OCI-LY7 (cell line): Measurements from ENCODE around the gene UBAC1. TPM values are rescaled to one million over a fixed set of nuclear protein-coding genes. Genes with fewer than 3 reads are reported as not detected.
A peak's percentile ranks its signal among the peaks of the same experiment; 100 is the strongest.

ENCODE experiments used
- BruUV-seq: library from RNA; stranded (reverse); fragments of 400-500 nt; replicated peaks from 2 replicates; lab custom pipeline; 2021; lab: Mats Ljungman, UMichigan
- CTCF ChIA-PET: fragments of 300-600 bp; sonication (Branson Sonifier 250); formaldehyde crosslinking; loops from one replicate; lab custom pipeline; 2022; ENCODE audit warnings: antibody characterized with exemption; ENCODE audit not compliant: unreplicated experiment; lab: Charles Lee
- POLR2A ChIA-PET: fragments of 300-600 bp; sonication (Branson Sonifier 250); formaldehyde crosslinking; loops from one replicate; lab custom pipeline; 2022; ENCODE audit warnings: antibody characterized with exemption; lab: Charles Lee
- DNase-seq: peaks from one replicate; pipeline ENCODE4 v3.0.0-alpha.2; 2015; ENCODE audit warnings: low spot score
- H2AFZ ChIP-seq: fragments of 200-600 bp; sonication (generic), shearing (Covaris generic); 2 replicates; pipeline ENCODE4 v1.6.1; 2014; ENCODE audit warnings: mild to moderate bottlenecking, antibody characterized with exemption, low read length, moderate library complexity
- H3K27ac ChIP-seq: fragments of 200-600 bp; sonication (generic); 2 replicates; pipeline ENCODE4 v1.5.1; 2014; ENCODE audit warnings: mixed run types, low read depth, mild to moderate bottlenecking, moderate library complexity, low read length, inconsistent platforms; ENCODE audit not compliant: poor library complexity, severe bottlenecking
- H3K36me3 ChIP-seq: fragments of 200-600 bp; sonication (generic); 2 replicates; pipeline ENCODE4 v1.6.1; 2014; ENCODE audit warnings: mild to moderate bottlenecking, antibody characterized with exemption, low read length, moderate library complexity, mixed read lengths; ENCODE audit not compliant: insufficient read depth
- H3K4me1 ChIP-seq: fragments of 200-600 bp; sonication (generic); 2 replicates; pipeline ENCODE4 v1.5.1; 2014; ENCODE audit warnings: mild to moderate bottlenecking, low read length; ENCODE audit not compliant: insufficient read depth, poor library complexity, severe bottlenecking
- H3K4me2 ChIP-seq: fragments of 200-600 bp; sonication (generic); 2 replicates; pipeline ENCODE4 v1.6.1; 2014; ENCODE audit warnings: mild to moderate bottlenecking, low read length
- H3K4me3 ChIP-seq: fragments of 200-600 bp; sonication (generic); 2 replicates; pipeline ENCODE4 v1.5.1; 2014; ENCODE audit warnings: mild to moderate bottlenecking, low read depth, low read length; ENCODE audit not compliant: poor library complexity, severe bottlenecking
- H3K79me2 ChIP-seq: fragments of 200-600 bp; sonication (generic); 2 replicates; pipeline ENCODE4 v1.6.1; 2016; ENCODE audit warnings: low read depth, mild to moderate bottlenecking, low read length, moderate library complexity, mixed read lengths; ENCODE audit not compliant: insufficient read depth
- H3K9me2 ChIP-seq: fragments of 200-600 bp; sonication (generic); 2 replicates; pipeline ENCODE4 v1.6.1; 2016; ENCODE audit warnings: mild to moderate bottlenecking, low read length, mixed read lengths; ENCODE audit not compliant: insufficient read depth
- H3K9me3 ChIP-seq: fragments of 200-600 bp; sonication (generic); 2 replicates; pipeline ENCODE4 v1.6.1; 2014; ENCODE audit warnings: mild to moderate bottlenecking, mixed run types, low read length, mixed read lengths
- H4K20me1 ChIP-seq: fragments of 200-600 bp; sonication (generic); 2 replicates; pipeline ENCODE4 v1.6.1; 2014; ENCODE audit warnings: mild to moderate bottlenecking, antibody characterized with exemption, low read length, moderate library complexity, mixed read lengths; ENCODE audit not compliant: insufficient read depth
- CTCF ChIP-seq: fragments of 200-600 bp; sonication (generic); conservative IDR thresholded peaks from 2 replicates; pipeline ENCODE4 v1.5.1; 2014; ENCODE audit warnings: mild to moderate bottlenecking, antibody characterized with exemption, low read length, moderate library complexity, mixed read lengths
- EZH2phosphoT487 ChIP-seq: fragments of 200-600 bp; sonication (generic); IDR thresholded peaks from 2 replicates; pipeline ENCODE4 v1.6.1; 2018; ENCODE audit warnings: low read depth, borderline replicate concordance, mild to moderate bottlenecking, mixed run types, antibody characterized with exemption, low read length, moderate library complexity, mixed read lengths
- intact Hi-C: fragments of 100-400 bp; cut with micrococcal nuclease; formaldehyde crosslinking; loops from one replicate; pipeline ENCODE4 v1.10.0; 2022; ENCODE audit not compliant: unreplicated experiment
- total RNA-seq, 2 experiments: library from RNA; depleted of rRNA in 1 of 2; stranded (reverse); fragments of >200 nt in 1 of 2; shearing (Covaris generic) in 1 of 2; gene quantifications; 2 replicates each; pipeline ENCODE4 v1.2.3, GENCODE V29; 2014 to 2022

Gene UBAC1
- total RNA-seq, 2 experiments from 2014 or later = 42.3 to 59.2 TPM

- no peak for DNase-seq
- intact Hi-C loops = no loop called here
- Histone ChIP-seq H3K4me3 (no peak overlapping the region), H3K9me3 (no peaks in the 10 kb centered on the region), H4K20me1 (no peaks in the 10 kb centered on the region), H2AFZ (no peak overlapping the region), H3K79me2 (no peaks in the 10 kb centered on the region), H3K36me3 (peaks cover 54% of the 10 kb centered on the region), H3K4me1 (no peaks in the 10 kb centered on the region), H3K27ac (no peak overlapping the region), H3K4me2 (no peak overlapping the region), H3K9me2 (no peaks in the 10 kb centered on the region)
- BruUV-seq = no TSS peak
- ChIA-PET CTCF (no interaction called here), POLR2A (no interaction called here)
- TF ChIP-seq EZH2phosphoT487 = no peak
- TF ChIP-seq CTCF = 0 out of 2 replicates have a peak, but pooled peaks have one; percentile 15
These were observed 28.1 kb downstream of the UBAC1 start for GRCh38 chr9:135933114-135933513.

- TF ChIP-seq EZH2phosphoT487 (no peak), CTCF (no peak)
- no peaks in the 10 kb centered on the region for H3K4me1 ChIP-seq
- H4K20me1 ChIP-seq = no peaks in the 10 kb centered on the region
- H3K36me3 ChIP-seq = peaks cover 50% of the 10 kb centered on the region
- no peaks in the 10 kb centered on the region for H3K9me3 ChIP-seq
- no peaks in the 10 kb centered on the region for H3K79me2 ChIP-seq
- ChIA-PET CTCF (no interaction called here), POLR2A (no interaction called here)
- H2AFZ ChIP-seq = no peak overlapping the region
- no peak overlapping the region for H3K27ac ChIP-seq
- H3K4me2 ChIP-seq = no peak overlapping the region
- intact Hi-C loops = no loop called here
- H3K9me2 ChIP-seq = no peaks in the 10 kb centered on the region
- no TSS peak for BruUV-seq
- H3K4me3 ChIP-seq = no peak overlapping the region
- DNase-seq = no peak
These were observed 28.5 kb downstream of the UBAC1 start for GRCh38 chr9:135932656-135933055.

GRCh38 chr9:135931349-135931820, 29.8 kb downstream of the UBAC1 start:
- no peak for DNase-seq
- BruUV-seq = no TSS peak
- Histone ChIP-seq H2AFZ (no peak overlapping the region), H3K4me2 (no peak overlapping the region), H3K9me3 (no peaks in the 10 kb centered on the region), H3K79me2 (no peaks in the 10 kb centered on the region), H3K9me2 (no peaks in the 10 kb centered on the region), H3K36me3 (peaks cover 38% of the 10 kb centered on the region), H3K4me3 (no peak overlapping the region), H3K27ac (no peak overlapping the region), H3K4me1 (no peaks in the 10 kb centered on the region), H4K20me1 (no peaks in the 10 kb centered on the region)
- ChIA-PET CTCF (no interaction called here), POLR2A (no interaction called here)
- no peak for TF ChIP-seq CTCF
- no peak for TF ChIP-seq EZH2phosphoT487
- intact Hi-C loops = no loop called here
